GM20000 (cell line): ENCODE results near the gene TCEANC2.

Experiments
- DNase-seq: peaks from one replicate; pipeline ENCODE4 v3.0.0; 2012; ENCODE audit warnings: low spot score
- CTCF ChIP-seq: IDR thresholded peaks from 2 replicates; pipeline ENCODE4 v1.5.1; 2012; ENCODE audit warnings: mild to moderate bottlenecking, control low read depth; ENCODE audit errors: extremely low read depth, missing control alignments

Gene TCEANC2

DNA sequence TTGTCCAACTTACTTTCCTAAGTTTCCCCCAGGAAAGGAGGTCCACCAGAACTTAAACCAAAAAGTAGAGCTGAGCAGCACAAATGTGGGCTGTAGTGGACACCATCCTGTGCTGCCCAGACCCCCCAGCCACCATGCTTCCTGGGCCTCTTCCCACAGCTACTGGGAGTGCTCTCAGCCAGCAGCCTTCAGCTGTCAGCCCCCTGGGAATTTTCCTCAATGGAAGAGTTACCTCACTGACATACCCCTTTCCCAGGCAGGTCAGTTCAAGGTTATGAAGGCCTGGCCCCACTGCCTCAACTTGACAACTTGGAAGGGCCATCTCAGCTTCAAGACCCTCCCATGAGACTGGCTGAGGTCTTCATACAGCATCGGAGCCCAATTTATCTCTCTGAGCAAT is 51.7 kb downstream of the TCEANC2 start:
- DNase-seq, result no peak
- no peak for TF ChIP-seq CTCF

DNA sequence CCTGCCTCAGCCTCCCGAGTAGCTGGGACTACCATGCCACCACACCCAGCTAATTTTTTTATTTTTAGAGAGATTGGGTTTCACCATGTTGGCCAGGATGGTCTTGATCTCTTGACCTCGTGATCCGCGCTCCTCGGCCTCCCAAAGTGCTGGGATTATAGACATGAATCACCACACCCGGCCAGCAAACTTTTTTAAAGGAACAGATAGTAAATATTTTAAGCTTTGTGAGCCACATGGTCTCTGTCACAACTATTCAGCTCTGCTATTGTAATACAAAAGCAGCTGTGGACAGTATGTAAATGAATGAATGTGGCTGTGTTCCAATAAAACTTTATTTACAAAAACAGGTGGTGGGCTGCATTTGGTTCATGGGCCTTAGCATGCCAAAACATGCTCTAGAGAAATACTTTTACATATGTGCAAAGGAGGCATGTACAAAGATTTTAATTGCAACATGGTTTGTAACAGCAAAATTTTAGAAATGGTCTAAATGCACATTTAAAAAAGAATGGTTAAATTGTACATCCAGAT is 52.4 kb downstream of the TCEANC2 start:
- no peak for TF ChIP-seq CTCF
- no peak for DNase-seq

DNA sequence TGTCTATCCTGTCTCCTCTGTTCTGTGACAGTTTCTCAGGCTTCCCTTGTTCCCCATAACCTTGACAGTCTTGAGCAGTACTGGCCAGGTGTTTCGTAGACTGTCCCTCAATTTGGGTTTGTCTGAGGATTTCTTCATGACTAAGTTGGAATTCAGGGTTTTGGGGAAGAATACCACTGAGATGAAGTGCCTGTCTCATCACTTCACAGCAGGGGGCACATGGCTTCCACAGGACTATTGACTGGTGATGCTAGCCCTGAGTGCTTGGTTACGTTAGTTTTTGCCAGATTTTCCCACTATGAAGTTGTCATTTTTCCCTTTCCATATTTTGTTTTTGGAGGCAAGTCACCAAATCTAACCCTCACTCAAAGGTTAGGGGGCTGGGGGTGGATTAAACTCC is 53.7 kb downstream of the TCEANC2 start:
- TF ChIP-seq CTCF, result no peak
- no peak for DNase-seq

DNA sequence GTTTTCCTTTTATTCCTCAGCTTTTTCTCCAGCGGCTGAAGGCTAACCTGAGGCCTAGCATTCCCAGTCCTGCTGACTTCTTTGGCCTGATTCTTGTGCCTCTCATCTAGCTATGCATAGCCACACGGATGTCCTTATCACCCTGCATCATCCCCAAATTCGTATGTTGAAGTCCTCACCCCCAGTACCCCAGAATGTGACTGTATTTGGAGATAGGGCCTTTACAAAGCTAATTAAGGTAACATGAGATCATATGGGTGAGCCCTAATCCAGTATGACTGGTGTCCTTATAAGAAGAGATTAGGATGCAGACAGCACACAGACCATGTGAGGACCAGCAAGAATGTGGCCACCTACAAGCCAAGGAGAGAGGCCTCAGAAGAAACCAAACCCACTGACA is 54.7 kb downstream of the TCEANC2 start:
- TF ChIP-seq CTCF, result no peak
- no peak for DNase-seq

DNA sequence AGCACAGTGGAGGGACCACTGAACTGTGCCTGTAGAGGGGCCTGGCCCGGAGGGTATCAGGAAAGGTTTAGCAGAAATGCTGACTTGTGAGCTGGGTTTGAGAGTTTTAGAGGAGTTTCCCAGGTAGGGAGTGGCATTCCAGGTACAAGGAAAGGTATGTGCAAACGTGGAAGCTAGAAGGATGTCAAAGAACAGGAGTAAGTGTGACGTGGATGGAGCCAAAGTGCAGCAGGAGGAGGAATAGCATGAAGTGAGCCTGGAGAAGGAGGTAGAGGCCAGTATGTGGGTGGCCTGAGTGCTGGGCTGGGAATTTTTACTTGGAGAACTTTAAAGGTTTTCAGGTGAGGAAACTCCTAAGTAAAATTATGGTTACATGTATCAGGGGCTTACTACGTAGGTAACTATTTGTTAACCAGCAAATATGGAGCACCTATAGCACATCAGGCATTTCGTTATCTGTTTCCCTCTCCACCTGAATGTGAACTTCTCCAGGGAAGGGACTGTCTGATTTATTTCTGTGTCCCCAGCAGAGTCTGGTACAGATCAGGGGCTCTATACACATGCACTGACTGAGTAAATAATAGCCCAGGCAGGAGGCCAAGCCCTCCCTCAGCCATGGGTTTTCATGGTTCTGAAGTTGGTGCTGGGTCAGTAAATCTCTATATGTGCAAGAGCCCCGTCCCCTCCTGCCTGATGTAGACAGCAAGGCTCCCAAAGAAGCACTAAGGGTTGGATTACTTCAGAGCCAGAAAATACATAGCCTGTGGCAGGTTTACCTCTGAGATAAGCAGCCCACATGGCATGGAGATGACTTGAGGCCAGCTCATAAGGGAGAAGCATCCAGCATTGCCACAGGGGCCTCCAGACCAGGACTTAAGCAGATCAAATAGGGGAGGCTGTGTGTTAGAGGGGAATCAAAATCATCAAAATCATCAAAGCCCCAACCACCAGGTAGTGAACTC is 56.0 kb downstream of the TCEANC2 start:
- no peak for TF ChIP-seq CTCF
- no peak for DNase-seq

GRCh38 chr1:54110996-54111395 is 57.6 kb downstream of the TCEANC2 start:
- no peak for TF ChIP-seq CTCF
- no peak for DNase-seq

- DNase-seq, result no peak
- TF ChIP-seq CTCF, result no peak
Measured at GRCh38 chr1:54111624-54112023, 58.2 kb downstream of the TCEANC2 start.
